ENCODE results near the gene AOX1.
"Not testable (repeated sequence)": the region's sequence is repeated elsewhere in the genome, so short reads cannot be mapped to it uniquely, and the experiment has no call there.

DNA sequence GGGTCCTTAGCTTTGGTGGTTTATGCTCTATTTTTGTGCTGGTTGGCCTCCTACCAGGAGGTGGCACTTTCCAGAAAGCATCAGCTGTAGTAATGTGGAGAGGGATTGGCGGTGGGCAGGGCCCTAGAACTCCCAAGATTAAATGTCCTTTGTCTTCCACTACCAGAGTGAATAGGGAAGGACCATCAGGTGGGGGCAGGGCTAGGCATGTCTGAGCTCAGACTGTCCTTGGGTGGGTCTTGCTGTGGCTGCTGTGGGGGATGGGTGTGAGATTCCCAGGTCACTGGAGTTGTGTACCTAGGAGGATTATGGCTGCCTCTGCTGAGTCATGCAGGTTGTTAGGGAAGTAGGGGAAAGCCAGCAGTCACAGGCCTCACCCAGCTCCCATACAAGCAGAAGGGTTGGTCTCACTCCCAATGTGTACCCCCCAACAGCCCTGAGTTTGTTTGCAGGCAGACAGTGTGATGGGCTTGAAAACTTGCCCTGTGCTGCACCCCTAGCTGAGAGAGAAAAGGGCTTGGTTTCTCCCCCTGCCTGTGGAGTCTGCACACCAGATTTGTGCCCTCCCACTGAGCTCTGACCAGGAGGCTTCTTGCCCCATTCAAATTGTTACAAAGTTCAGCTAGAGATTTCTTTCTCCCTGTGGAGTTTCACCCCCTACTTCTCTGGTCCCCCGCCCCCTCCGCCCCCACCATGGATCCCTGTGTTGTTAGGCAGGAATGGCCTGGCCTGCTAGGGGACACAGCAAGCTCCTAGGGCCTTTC is 62.9 kb downstream of the AOX1 start:
- TF ChIP-seq, protein P1, sequence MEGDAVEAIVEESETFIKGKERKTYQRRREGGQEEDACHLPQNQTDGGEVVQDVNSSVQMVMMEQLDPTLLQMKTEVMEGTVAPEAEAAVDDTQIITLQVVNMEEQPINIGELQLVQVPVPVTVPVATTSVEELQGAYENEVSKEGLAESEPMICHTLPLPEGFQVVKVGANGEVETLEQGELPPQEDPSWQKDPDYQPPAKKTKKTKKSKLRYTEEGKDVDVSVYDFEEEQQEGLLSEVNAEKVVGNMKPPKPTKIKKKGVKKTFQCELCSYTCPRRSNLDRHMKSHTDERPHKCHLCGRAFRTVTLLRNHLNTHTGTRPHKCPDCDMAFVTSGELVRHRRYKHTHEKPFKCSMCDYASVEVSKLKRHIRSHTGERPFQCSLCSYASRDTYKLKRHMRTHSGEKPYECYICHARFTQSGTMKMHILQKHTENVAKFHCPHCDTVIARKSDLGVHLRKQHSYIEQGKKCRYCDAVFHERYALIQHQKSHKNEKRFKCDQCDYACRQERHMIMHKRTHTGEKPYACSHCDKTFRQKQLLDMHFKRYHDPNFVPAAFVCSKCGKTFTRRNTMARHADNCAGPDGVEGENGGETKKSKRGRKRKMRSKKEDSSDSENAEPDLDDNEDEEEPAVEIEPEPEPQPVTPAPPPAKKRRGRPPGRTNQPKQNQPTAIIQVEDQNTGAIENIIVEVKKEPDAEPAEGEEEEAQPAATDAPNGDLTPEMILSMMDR (IDR thresholded peaks at IDR 0.05; ENCODE audit: borderline replicate concordance, extremely low read depth, low read length, poor library complexity, severe bottlenecking), result not testable (repeated sequence)
- not testable (repeated sequence) for TF ChIP-seq EZH2 (IDR thresholded peaks at IDR 0.05; ENCODE audit: borderline replicate concordance, low read depth, low read length, severe bottlenecking)

Data from DND-41 (cell line).